Transverse colon (tissue), 3 donors: ENCODE data around the gene PLBD2.

Experiments
- CTCF ChIP-seq, 5 experiments: fragments of 200-600 bp in 3 of 5; fragments of 450-650 bp in 2 of 5; sonication (generic) in 3 of 5; IDR thresholded peaks; 1 replicate in 2 of 5; 2 replicates in 3 of 5; pipeline ENCODE4 v1.5.1; 2016 to 2017; ENCODE audit warnings: antibody characterized with exemption in 5 of 5, inconsistent platforms in 3 of 5, mild to moderate bottlenecking in 2 of 5, moderate library complexity in 1 of 5
- EP300 ChIP-seq: sonication (generic); formaldehyde crosslinking; IDR thresholded peaks from one replicate; pipeline ENCODE4 v1.6.1; 2017; ENCODE audit warnings: antibody characterized with exemption, low read depth
- POLR2A ChIP-seq: fragments of 450-650 bp; IDR thresholded peaks from one replicate; pipeline ENCODE4 v1.6.1; 2016; ENCODE audit warnings: antibody characterized with exemption, mild to moderate bottlenecking, moderate library complexity

DNA sequence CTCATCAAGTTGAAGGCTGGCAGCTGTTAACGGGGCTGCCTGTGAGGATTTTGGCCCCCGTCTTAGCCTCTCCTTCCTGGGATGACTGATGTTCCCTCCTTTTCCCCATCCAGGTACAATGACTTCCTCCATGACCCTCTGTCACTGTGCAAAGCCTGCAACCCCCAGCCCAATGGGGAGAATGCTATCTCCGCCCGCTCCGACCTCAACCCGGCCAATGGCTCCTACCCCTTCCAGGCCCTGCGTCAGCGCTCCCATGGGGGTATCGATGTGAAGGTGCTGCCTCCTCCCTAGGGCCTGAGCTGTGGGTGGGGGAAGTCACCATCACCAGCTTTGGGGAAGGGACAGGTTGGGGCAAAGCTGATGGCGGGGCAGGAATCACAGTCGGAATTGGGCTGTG, 29.2 kb downstream of the PLBD2 start:
- no peak for TF ChIP-seq CTCF (IDR thresholded peaks at IDR 0.05)
- no peak for TF ChIP-seq EP300
- no peak for TF ChIP-seq POLR2A
